Testis (tissue), 2 donors: ENCODE data around the gene DNM3.

ENCODE experiments used
- POLR2A ChIP-seq: fragments of 450-650 bp; IDR thresholded peaks from one replicate; pipeline ENCODE4 v1.6.1; 2017; ENCODE audit warnings: antibody characterized with exemption, mild to moderate bottlenecking, moderate library complexity
- TF ChIP-seq, protein P1 (sequence below), 3 experiments: fragments of 450-650 bp in 2 of 3; fragments of 200-600 bp in 1 of 3; sonication (generic) in 1 of 3; IDR thresholded peaks; one replicate each; pipeline ENCODE4 v1.5.1; 2016 to 2019; ENCODE audit warnings: antibody characterized with exemption in 3 of 3, mild to moderate bottlenecking in 2 of 3, moderate library complexity in 1 of 3

DNA sequence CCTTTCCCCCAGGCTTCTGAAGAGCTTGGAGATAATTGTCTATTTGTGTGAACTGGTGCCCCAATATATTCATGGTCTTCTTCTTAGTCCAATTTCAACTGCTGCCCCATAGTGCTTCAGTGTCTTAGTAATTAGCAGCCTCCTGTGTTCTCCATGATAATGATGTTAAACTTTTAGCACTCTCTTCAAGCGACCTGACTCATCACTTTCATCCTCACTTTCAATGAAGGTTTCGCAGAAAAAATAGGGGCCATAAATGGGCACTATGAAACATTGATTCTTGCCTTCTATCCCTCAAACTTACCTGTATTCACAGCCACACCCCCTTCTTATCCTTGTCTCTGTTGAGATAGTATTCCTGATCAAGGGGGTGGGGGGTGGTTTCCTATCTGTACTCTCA lies 210.6 kb downstream of the DNM3 start:
- TF ChIP-seq, protein P1, sequence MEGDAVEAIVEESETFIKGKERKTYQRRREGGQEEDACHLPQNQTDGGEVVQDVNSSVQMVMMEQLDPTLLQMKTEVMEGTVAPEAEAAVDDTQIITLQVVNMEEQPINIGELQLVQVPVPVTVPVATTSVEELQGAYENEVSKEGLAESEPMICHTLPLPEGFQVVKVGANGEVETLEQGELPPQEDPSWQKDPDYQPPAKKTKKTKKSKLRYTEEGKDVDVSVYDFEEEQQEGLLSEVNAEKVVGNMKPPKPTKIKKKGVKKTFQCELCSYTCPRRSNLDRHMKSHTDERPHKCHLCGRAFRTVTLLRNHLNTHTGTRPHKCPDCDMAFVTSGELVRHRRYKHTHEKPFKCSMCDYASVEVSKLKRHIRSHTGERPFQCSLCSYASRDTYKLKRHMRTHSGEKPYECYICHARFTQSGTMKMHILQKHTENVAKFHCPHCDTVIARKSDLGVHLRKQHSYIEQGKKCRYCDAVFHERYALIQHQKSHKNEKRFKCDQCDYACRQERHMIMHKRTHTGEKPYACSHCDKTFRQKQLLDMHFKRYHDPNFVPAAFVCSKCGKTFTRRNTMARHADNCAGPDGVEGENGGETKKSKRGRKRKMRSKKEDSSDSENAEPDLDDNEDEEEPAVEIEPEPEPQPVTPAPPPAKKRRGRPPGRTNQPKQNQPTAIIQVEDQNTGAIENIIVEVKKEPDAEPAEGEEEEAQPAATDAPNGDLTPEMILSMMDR (IDR thresholded peaks at IDR 0.05), result no peak
- TF ChIP-seq POLR2A, result no peak
